Measurements from ENCODE around the gene ZCWPW1. TPM values are rescaled to one million over a fixed set of nuclear protein-coding genes. Genes with fewer than 3 reads are reported as not detected.

The ZCWPW1 gene
- total and polyA plus RNA-seq, 2 of the 8 experiments (the other 6 are each of a cell fraction or from before 2014, with no cell fraction given), result 0.51 to 1.4 TPM

DNA sequence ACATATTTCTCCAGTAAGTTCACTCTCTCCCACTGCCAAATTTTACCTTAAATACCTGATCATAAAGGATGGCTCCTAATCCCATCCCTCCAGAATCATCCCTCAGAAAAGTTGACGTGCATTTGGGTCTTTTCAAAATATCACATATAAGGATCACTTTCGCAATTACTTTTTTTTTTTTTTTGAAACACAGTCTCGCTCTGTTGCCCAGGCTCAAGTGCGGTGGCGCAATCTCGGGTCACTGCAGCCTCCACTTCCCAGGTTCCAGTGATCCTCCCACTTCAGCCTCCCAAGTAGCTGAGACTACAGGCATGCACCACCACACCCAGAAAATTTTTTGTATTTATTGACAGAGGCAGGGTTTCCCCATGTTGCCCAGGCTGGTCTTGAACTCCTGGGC is 17.4 kb downstream of the ZCWPW1 start:
- no peak overlapping the region for H3K4ac ChIP-seq (replicated peaks; ENCODE audit: insufficient read length, low read depth, low read length)
- CTCF ChIA-PET (ENCODE audit: partially characterized antibody), result interaction anchor here (1.2 to 1.7 kb wide), 2 partner anchors 11 to 67 kb away, joined by 3 to 6 read pairs; no protein-coding TSS in a partner anchor

More for the DNA sequence above, 17.4 kb downstream of the ZCWPW1 start:
- DNase-seq (ENCODE audit: low read depth in 1 of 2, low spot score in 2 of 2), result no peak
- H3K27ac ChIP-seq (ENCODE audit: low read depth, low read length), result no peak overlapping the region
- H4K8ac ChIP-seq (ENCODE audit: extremely low read depth, insufficient read depth, low read length), result no peak overlapping the region
- WGBS, 2 experiments (ENCODE audit: extremely low coverage in 1 of 2, insufficient coverage in 1 of 2, insufficient read length in 1 of 2, insufficient replicate concordance in 2 of 2, low coverage in 1 of 2, low lambda C conversion rate in 2 of 2, missing lambda C conversion rate in 1 of 2), result 87% methylated on average over 6 of the region's 6 CpGs; no CpG with 5 or more reads in 1 of the 2 experiments
- H2BK15ac ChIP-seq (ENCODE audit: low read length), result no peak overlapping the region
- H2BK20ac ChIP-seq (ENCODE audit: low read length), result no peak overlapping the region
- H3K79me1 ChIP-seq (ENCODE audit: low read depth, low read length), result no peaks in the 10 kb centered on the region
- no peak overlapping the region for H4K5ac ChIP-seq (ENCODE audit: insufficient read length, low read depth, low read length)
- no peak overlapping the region for H2AK5ac ChIP-seq (ENCODE audit: low read depth, low read length)
- 0 out of 2 replicates have a peak, but pooled peaks have one; percentile 22 for TF ChIP-seq CEBPB (IDR thresholded peaks at IDR 0.05; ENCODE audit: low read depth, low read length)
- no peak for TF ChIP-seq TEAD4 (IDR thresholded peaks at IDR 0.05; ENCODE audit: low read depth, low read length)
- no peaks in the 10 kb centered on the region; a peak in 1 of 7 replicates for H3K27me3 ChIP-seq (replicated peaks in 1 of 4; ENCODE audit: control insufficient read depth in 3 of 4, extremely low read depth in 1 of 4, insufficient read depth in 3 of 4, low read length in 3 of 4)
- POLR2A ChIA-PET (ENCODE audit: partially characterized antibody), result interaction anchor here (0.7 to 2.8 kb wide), 3 partner anchors 18 to 46 kb away, joined by 3 to 14 read pairs (median 5); partner anchors contain the start of genes MEPCE and ZCWPW1
- H3K4me3 ChIP-seq (ENCODE audit: extremely low read depth in 1 of 4, insufficient read depth in 2 of 4, low read depth in 3 of 4, low read length in 4 of 4), result no peak overlapping the region
- H3K56ac ChIP-seq (replicated peaks; ENCODE audit: insufficient read length, low read depth, low read length), result no peak overlapping the region
- H2AFZ ChIP-seq (ENCODE audit: low read length), result no peak overlapping the region
- H2BK120ac ChIP-seq (replicated peaks; ENCODE audit: low read depth, low read length), result no peak overlapping the region
- no peak overlapping the region for H4K91ac ChIP-seq (replicated peaks; ENCODE audit: insufficient read length, low read length)
- H3K23ac ChIP-seq (ENCODE audit: insufficient read length), result no peak overlapping the region
- H2BK12ac ChIP-seq (ENCODE audit: low read depth, low read length), result no peak overlapping the region
- H4K20me1 ChIP-seq (replicated peaks in 1 of 2; ENCODE audit: control insufficient read depth in 1 of 2, insufficient read depth in 2 of 2, low read length in 2 of 2), result no peaks in the 10 kb centered on the region
- no peak overlapping the region for H3K18ac ChIP-seq (ENCODE audit: extremely low read depth, low read length)
- H3K9ac ChIP-seq (replicated peaks in 1 of 4; ENCODE audit: extremely low read depth in 1 of 4, low read depth in 3 of 4, low read length in 3 of 4), result no peak overlapping the region
- H3K23me2 ChIP-seq (ENCODE audit: low read depth, low read length), result no peaks in the 10 kb centered on the region
- no peak for FAIRE-seq
- H3K14ac ChIP-seq (ENCODE audit: insufficient read length), result no peak overlapping the region
- H3K9me3 ChIP-seq (ENCODE audit: insufficient read depth in 2 of 2, low read depth in 1 of 2, low read length in 1 of 2), result no peaks in the 10 kb centered on the region
- H3K4me1 ChIP-seq (replicated peaks in 1 of 4; ENCODE audit: control insufficient read depth in 3 of 4, insufficient read depth in 4 of 4, low read length in 3 of 4), result no peaks in the 10 kb centered on the region
- no peak overlapping the region for H3K4me2 ChIP-seq (ENCODE audit: insufficient read depth in 1 of 2, low read depth in 2 of 2, low read length in 2 of 2)
- no peak overlapping the region for H2BK5ac ChIP-seq (ENCODE audit: low read depth, low read length)
- H3K36me3 ChIP-seq (ENCODE audit: control insufficient read depth in 2 of 4, insufficient read depth in 4 of 4, low read length in 3 of 4), result no peaks in the 10 kb centered on the region
- no peaks in the 10 kb centered on the region for H3K79me2 ChIP-seq (ENCODE audit: control insufficient read depth in 1 of 2, insufficient read depth in 2 of 2, low read length in 2 of 2)
